ENCODE measurements around the gene TARBP2.

Gene TARBP2

GRCh38 chr12:53505086-53505485 lies 4.0 kb downstream of the TARBP2 start:
- H4K5ac ChIP-seq (ENCODE audit: low read length), result no peak overlapping the region
- no peak overlapping the region for H4K8ac ChIP-seq (ENCODE audit: low read depth, low read length)
- no peak for DNase-seq
- no peak overlapping the region for H3K9ac ChIP-seq (ENCODE audit: low read length)
- no peak overlapping the region for H2AK5ac ChIP-seq (ENCODE audit: low read length)
- H3K36me3 ChIP-seq (ENCODE audit: control insufficient read depth, insufficient read depth, low read length), result no peaks in the 10 kb centered on the region
- no peak overlapping the region for H2BK5ac ChIP-seq (ENCODE audit: low read length)
- H3K18ac ChIP-seq (ENCODE audit: low read length), result no peak overlapping the region
- H3K4me3 ChIP-seq (ENCODE audit: low read length), result no peak overlapping the region
- no peak overlapping the region for H2BK15ac ChIP-seq (replicated peaks; ENCODE audit: low read depth)
- H3K4ac ChIP-seq (ENCODE audit: low read depth, low read length), result no peak overlapping the region
- H3K27ac ChIP-seq (ENCODE audit: low read depth, low read length), result no peak overlapping the region
- no peak overlapping the region for H3K4me2 ChIP-seq (ENCODE audit: low read length)
- no peak overlapping the region for H3K56ac ChIP-seq (ENCODE audit: low read length)
- H3K79me1 ChIP-seq (ENCODE audit: low read length), result peaks cover 9% of the 10 kb centered on the region
- no peaks in the 10 kb centered on the region for H3K27me3 ChIP-seq (ENCODE audit: insufficient read depth, low read length, poor library complexity)
- WGBS (ENCODE audit: extremely low coverage, insufficient coverage, low lambda C conversion rate), result no CpG with 5 or more reads among the region's 10 CpGs
- no peak overlapping the region for H3K23ac ChIP-seq (ENCODE audit: low read length)
- no peak overlapping the region for H2BK120ac ChIP-seq (ENCODE audit: low read depth, low read length)
- peaks cover 7% of the 10 kb centered on the region for H3K79me2 ChIP-seq (ENCODE audit: control insufficient read depth, insufficient read depth, low read length)
- H3K4me1 ChIP-seq (ENCODE audit: control insufficient read depth, low read depth, low read length), result peaks cover 8% of the 10 kb centered on the region

GRCh38 chr12:53505555-53506449 lies 4.7 kb downstream of the TARBP2 start:
- no peak for DNase-seq
- no CpG with 5 or more reads among the region's 19 CpGs for WGBS (ENCODE audit: extremely low coverage, insufficient coverage, low lambda C conversion rate)
- no peak overlapping the region for H3K27ac ChIP-seq (ENCODE audit: low read depth, low read length)

GRCh38 chr12:53506450-53506785 lies 5.3 kb downstream of the TARBP2 start:
- H2BK5ac ChIP-seq (ENCODE audit: low read length), result no peak overlapping the region
- H2BK120ac ChIP-seq (ENCODE audit: low read depth, low read length), result no peak overlapping the region
- no peak overlapping the region for H3K27ac ChIP-seq (ENCODE audit: low read depth, low read length)
- no peaks in the 10 kb centered on the region for H3K27me3 ChIP-seq (ENCODE audit: insufficient read depth, low read length, poor library complexity)
- H3K36me3 ChIP-seq (ENCODE audit: control insufficient read depth, insufficient read depth, low read length), result no peaks in the 10 kb centered on the region
- H2AK5ac ChIP-seq (ENCODE audit: low read length), result no peak overlapping the region
- peaks cover 8% of the 10 kb centered on the region for H3K4me1 ChIP-seq (ENCODE audit: control insufficient read depth, low read depth, low read length)
- H4K8ac ChIP-seq (ENCODE audit: low read depth, low read length), result no peak overlapping the region
- H3K4me3 ChIP-seq (ENCODE audit: low read length), result no peak overlapping the region
- H2BK15ac ChIP-seq (replicated peaks; ENCODE audit: low read depth), result no peak overlapping the region
- H3K56ac ChIP-seq (ENCODE audit: low read length), result no peak overlapping the region
- H3K23ac ChIP-seq (ENCODE audit: low read length), result no peak overlapping the region
- no peak overlapping the region for H4K5ac ChIP-seq (ENCODE audit: low read length)
- H3K4ac ChIP-seq (ENCODE audit: low read depth, low read length), result no peak overlapping the region
- no CpG with 5 or more reads among the region's 2 CpGs for WGBS (ENCODE audit: extremely low coverage, insufficient coverage, low lambda C conversion rate)
- no peak for DNase-seq
- H3K79me1 ChIP-seq (ENCODE audit: low read length), result peaks cover 9% of the 10 kb centered on the region
- H3K9ac ChIP-seq (ENCODE audit: low read length), result no peak overlapping the region
- no peak overlapping the region for H3K18ac ChIP-seq (ENCODE audit: low read length)
- H3K79me2 ChIP-seq (ENCODE audit: control insufficient read depth, insufficient read depth, low read length), result peaks cover 7% of the 10 kb centered on the region
- no peak overlapping the region for H3K4me2 ChIP-seq (ENCODE audit: low read length)

More at GRCh38 chr12:53505555-53506449, 4.7 kb downstream of the TARBP2 start:
- Histone ChIP-seq H3K79me1 (ENCODE audit: low read length) (peaks cover 9% of the 10 kb centered on the region), H3K9ac (ENCODE audit: low read length) (no peak overlapping the region), H2AK5ac (ENCODE audit: low read length) (no peak overlapping the region), H3K4ac (ENCODE audit: low read depth, low read length) (no peak overlapping the region), H3K79me2 (ENCODE audit: control insufficient read depth, insufficient read depth, low read length) (peaks cover 7% of the 10 kb centered on the region), H3K27me3 (ENCODE audit: insufficient read depth, low read length, poor library complexity) (no peaks in the 10 kb centered on the region), H3K4me3 (ENCODE audit: low read length) (no peak overlapping the region), H3K23ac (ENCODE audit: low read length) (no peak overlapping the region), H3K4me2 (ENCODE audit: low read length) (no peak overlapping the region), H3K4me1 (ENCODE audit: control insufficient read depth, low read depth, low read length) (peaks cover 8% of the 10 kb centered on the region), H3K36me3 (ENCODE audit: control insufficient read depth, insufficient read depth, low read length) (no peaks in the 10 kb centered on the region), H3K56ac (ENCODE audit: low read length) (no peak overlapping the region), H2BK15ac (replicated peaks; ENCODE audit: low read depth) (no peak overlapping the region), H3K18ac (ENCODE audit: low read length) (no peak overlapping the region), H2BK5ac (ENCODE audit: low read length) (no peak overlapping the region), H4K8ac (ENCODE audit: low read depth, low read length) (no peak overlapping the region), H2BK120ac (ENCODE audit: low read depth, low read length) (no peak overlapping the region), H4K5ac (ENCODE audit: low read length) (no peak overlapping the region)

- no peak for DNase-seq
- no CpG with 5 or more reads among the region's 9 CpGs for WGBS (ENCODE audit: extremely low coverage, insufficient coverage, low lambda C conversion rate)
- Histone ChIP-seq H3K9ac (ENCODE audit: low read length) (no peak within 1 kb of the TSS), H3K18ac (ENCODE audit: low read length) (no peak within 1 kb of the TSS), H4K8ac (ENCODE audit: low read depth, low read length) (no peak within 1 kb of the TSS), H2BK5ac (ENCODE audit: low read length) (no peak within 1 kb of the TSS), H2BK120ac (ENCODE audit: low read depth, low read length) (no peak within 1 kb of the TSS), H3K56ac (ENCODE audit: low read length) (no peak within 1 kb of the TSS), H3K4ac (ENCODE audit: low read depth, low read length) (no peak within 1 kb of the TSS), H2BK15ac (replicated peaks; ENCODE audit: low read depth) (no peak within 1 kb of the TSS), H3K79me1 (ENCODE audit: low read length) (peaks cover 4% of the 10 kb centered on the region), H3K27me3 (ENCODE audit: insufficient read depth, low read length, poor library complexity) (no peaks in the 10 kb centered on the region), H3K23ac (ENCODE audit: low read length) (no peak within 1 kb of the TSS), H3K4me2 (ENCODE audit: low read length) (no peak within 1 kb of the TSS), H3K4me1 (ENCODE audit: control insufficient read depth, low read depth, low read length) (peaks cover 2% of the 10 kb centered on the region), H4K5ac (ENCODE audit: low read length) (no peak within 1 kb of the TSS), H3K79me2 (ENCODE audit: control insufficient read depth, insufficient read depth, low read length) (peaks cover 2% of the 10 kb centered on the region), H3K4me3 (ENCODE audit: low read length) (no peak within 1 kb of the TSS), H3K27ac (ENCODE audit: low read depth, low read length) (no peak within 1 kb of the TSS), H2AK5ac (ENCODE audit: low read length) (no peak within 1 kb of the TSS), H3K36me3 (ENCODE audit: control insufficient read depth, insufficient read depth, low read length) (no peaks in the 10 kb centered on the region)
Observed at GRCh38 chr12:53506881-53507602, 6.0 kb downstream of the TARBP2 start, which contains the start of gene NPFF. Gene NPFF, minus strand, starts transcription at chr12:53507484. Its CDS starts 10 bp downstream, at chr12:53507474.

GRCh38 chr12:53507603-53507885 lies 6.5 kb downstream of the TARBP2 start:
- no peak overlapping the region for H3K4me3 ChIP-seq (ENCODE audit: low read length)
- H3K79me2 ChIP-seq (ENCODE audit: control insufficient read depth, insufficient read depth, low read length), result no peaks in the 10 kb centered on the region
- H3K27me3 ChIP-seq (ENCODE audit: insufficient read depth, low read length, poor library complexity), result no peaks in the 10 kb centered on the region
- no peak for DNase-seq
- H3K36me3 ChIP-seq (ENCODE audit: control insufficient read depth, insufficient read depth, low read length), result no peaks in the 10 kb centered on the region
- H3K4me2 ChIP-seq (ENCODE audit: low read length), result no peak overlapping the region
- H2AK5ac ChIP-seq (ENCODE audit: low read length), result no peak overlapping the region
- no peak overlapping the region for H3K18ac ChIP-seq (ENCODE audit: low read length)
- no peak overlapping the region for H3K4ac ChIP-seq (ENCODE audit: low read depth, low read length)
- no peak overlapping the region for H4K5ac ChIP-seq (ENCODE audit: low read length)
- H3K56ac ChIP-seq (ENCODE audit: low read length), result no peak overlapping the region
- no peak overlapping the region for H3K23ac ChIP-seq (ENCODE audit: low read length)
- H4K8ac ChIP-seq (ENCODE audit: low read depth, low read length), result no peak overlapping the region
- H3K4me1 ChIP-seq (ENCODE audit: control insufficient read depth, low read depth, low read length), result no peaks in the 10 kb centered on the region
- H2BK15ac ChIP-seq (replicated peaks; ENCODE audit: low read depth), result no peak overlapping the region
- no peak overlapping the region for H3K27ac ChIP-seq (ENCODE audit: low read depth, low read length)
- no CpG with 5 or more reads among the region's 4 CpGs for WGBS (ENCODE audit: extremely low coverage, insufficient coverage, low lambda C conversion rate)
- H3K79me1 ChIP-seq (ENCODE audit: low read length), result peaks cover 2% of the 10 kb centered on the region
- no peak overlapping the region for H3K9ac ChIP-seq (ENCODE audit: low read length)
- H2BK120ac ChIP-seq (ENCODE audit: low read depth, low read length), result no peak overlapping the region
- H2BK5ac ChIP-seq (ENCODE audit: low read length), result no peak overlapping the region
